Mesothelial cell of epicardium (in vitro differentiated cells): Measurements from ENCODE around the gene ZNF467. TPM values are rescaled to one million over a fixed set of nuclear protein-coding genes. Genes with fewer than 3 reads are reported as not detected.

Source experiments
- DNase-seq, 2 experiments: peaks; one replicate each; pipeline ENCODE4 v3.0.0; 2021; ENCODE audit warnings: low spot score in 2 of 2; ENCODE audit not compliant: unreplicated experiment in 2 of 2
- H3K27ac Mint-ChIP-seq: 2 replicates; pipeline ENCODE4 v1.8.0; 2021; ENCODE audit warnings: mixed read lengths
- H3K27me3 Mint-ChIP-seq: 2 replicates; pipeline ENCODE4 v1.8.0; 2021; ENCODE audit warnings: low read depth, mixed read lengths
- H3K36me3 Mint-ChIP-seq: 2 replicates; pipeline ENCODE4 v1.8.0; 2021; ENCODE audit warnings: mixed read lengths
- H3K4me1 Mint-ChIP-seq: 2 replicates; pipeline ENCODE4 v1.8.0; 2021; ENCODE audit warnings: mixed read lengths
- H3K4me3 Mint-ChIP-seq: 2 replicates; pipeline ENCODE4 v1.8.0; 2021; ENCODE audit warnings: mild to moderate bottlenecking, moderate library complexity, mixed read lengths
- H3K9me3 Mint-ChIP-seq: 2 replicates; pipeline ENCODE4 v1.8.0; 2021; ENCODE audit warnings: mixed read lengths
- CTCF ChIP-seq: fragments of 200-600 bp; sonication (generic); IDR thresholded peaks from one replicate; pipeline ENCODE4 v1.5.0; 2021; ENCODE audit warnings: antibody characterized with exemption; ENCODE audit not compliant: unreplicated experiment
- total RNA-seq: library from RNA; stranded (reverse); gene quantifications from 3 replicates; pipeline ENCODE4 v1.2.1, GENCODE V29; 2021

ZNF467 gene
- total RNA-seq, 1 donor from 2014 or later = 38.9 TPM

- peaks cover 11% of the 10 kb centered on the region for H3K36me3 Mint-ChIP-seq
- no peak for TF ChIP-seq CTCF
- no peak overlapping the region for H3K27ac Mint-ChIP-seq
- no peaks in the 10 kb centered on the region for H3K27me3 Mint-ChIP-seq
- H3K9me3 Mint-ChIP-seq = no peaks in the 10 kb centered on the region
- no peak overlapping the region for H3K4me3 Mint-ChIP-seq
- no peak for DNase-seq
- no peaks in the 10 kb centered on the region for H3K4me1 Mint-ChIP-seq
These were observed 45.4 kb downstream of the ZNF467 start for GRCh38 chr7:149727899-149728476.

- no peak for DNase-seq
- H3K27me3 Mint-ChIP-seq = no peaks in the 10 kb centered on the region
- H3K4me3 Mint-ChIP-seq = no peak overlapping the region
- no peaks in the 10 kb centered on the region for H3K4me1 Mint-ChIP-seq
- no peak overlapping the region for H3K27ac Mint-ChIP-seq
- TF ChIP-seq CTCF = no peak
- H3K36me3 Mint-ChIP-seq = peaks cover 11% of the 10 kb centered on the region
- no peaks in the 10 kb centered on the region for H3K9me3 Mint-ChIP-seq
These were observed 46.1 kb downstream of the ZNF467 start for GRCh38 chr7:149727053-149727898.

- DNase-seq = no peak
- no peaks in the 10 kb centered on the region for H3K27me3 Mint-ChIP-seq
- peaks cover 7% of the 10 kb centered on the region for H3K36me3 Mint-ChIP-seq
- TF ChIP-seq CTCF = no peak
- no peaks in the 10 kb centered on the region for H3K4me1 Mint-ChIP-seq
- no peak overlapping the region for H3K27ac Mint-ChIP-seq
- no peak overlapping the region for H3K4me3 Mint-ChIP-seq
- no peaks in the 10 kb centered on the region for H3K9me3 Mint-ChIP-seq
These were observed 47.5 kb downstream of the ZNF467 start for GRCh38 chr7:149725916-149726315.

GRCh38 chr7:149725426-149725821 lies 48.0 kb downstream of the ZNF467 start:
- Mint-ChIP-seq H3K4me3 (no peak overlapping the region), H3K36me3 (peaks cover 7% of the 10 kb centered on the region), H3K4me1 (no peaks in the 10 kb centered on the region), H3K27ac (no peak overlapping the region), H3K9me3 (no peaks in the 10 kb centered on the region), H3K27me3 (no peaks in the 10 kb centered on the region)
- TF ChIP-seq CTCF = no peak
- no peak for DNase-seq

- Mint-ChIP-seq H3K27me3 (no peaks in the 10 kb centered on the region), H3K9me3 (no peaks in the 10 kb centered on the region), H3K4me1 (no peaks in the 10 kb centered on the region), H3K4me3 (no peak overlapping the region), H3K36me3 (peaks cover 7% of the 10 kb centered on the region), H3K27ac (no peak overlapping the region)
- TF ChIP-seq CTCF = no peak
- DNase-seq = no peak
These were observed 48.5 kb downstream of the ZNF467 start for GRCh38 chr7:149724661-149725425.
